Kidney glomerular epithelial cell (primary cell): ENCODE results near the gene TSHZ3.

Source experiments
- DNase-seq: peaks from one replicate; lab custom pipeline; 2025; lab: John Stamatoyannopoulos, UW

The TSHZ3 gene

DNA sequence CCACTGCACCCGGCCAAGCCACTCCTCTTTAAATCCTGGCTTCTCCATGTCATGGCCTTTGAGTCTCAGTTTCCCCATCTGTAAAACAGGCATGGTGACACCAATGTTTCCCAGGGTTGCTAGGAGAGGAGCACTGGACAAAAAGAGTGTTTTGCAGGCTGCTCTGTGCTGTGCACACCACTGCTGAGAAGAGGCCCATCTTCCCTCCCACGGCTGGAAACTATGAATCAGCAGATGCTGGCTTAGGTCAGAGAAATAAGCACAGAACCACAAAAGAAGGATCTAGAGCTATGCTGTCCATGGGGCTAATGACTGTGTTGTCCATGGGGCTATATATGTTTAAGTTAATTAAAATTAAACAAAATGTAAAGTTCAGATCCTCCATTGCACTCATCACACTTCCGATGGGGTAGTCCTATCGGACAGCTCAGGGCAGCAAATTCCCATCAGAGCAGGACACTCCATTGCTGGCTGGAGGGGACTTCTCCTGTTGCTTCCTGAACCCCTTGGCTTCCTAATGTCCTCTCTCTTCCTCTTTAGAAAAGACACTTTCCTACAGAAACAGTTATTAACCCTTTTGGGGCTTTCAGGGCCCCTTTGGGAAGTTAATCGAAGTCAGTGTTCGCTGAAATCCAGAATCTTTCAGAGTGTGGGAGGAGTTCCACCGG lies 37.1 kb downstream of the TSHZ3 start:
- peak; percentile 22 for DNase-seq

DNA sequence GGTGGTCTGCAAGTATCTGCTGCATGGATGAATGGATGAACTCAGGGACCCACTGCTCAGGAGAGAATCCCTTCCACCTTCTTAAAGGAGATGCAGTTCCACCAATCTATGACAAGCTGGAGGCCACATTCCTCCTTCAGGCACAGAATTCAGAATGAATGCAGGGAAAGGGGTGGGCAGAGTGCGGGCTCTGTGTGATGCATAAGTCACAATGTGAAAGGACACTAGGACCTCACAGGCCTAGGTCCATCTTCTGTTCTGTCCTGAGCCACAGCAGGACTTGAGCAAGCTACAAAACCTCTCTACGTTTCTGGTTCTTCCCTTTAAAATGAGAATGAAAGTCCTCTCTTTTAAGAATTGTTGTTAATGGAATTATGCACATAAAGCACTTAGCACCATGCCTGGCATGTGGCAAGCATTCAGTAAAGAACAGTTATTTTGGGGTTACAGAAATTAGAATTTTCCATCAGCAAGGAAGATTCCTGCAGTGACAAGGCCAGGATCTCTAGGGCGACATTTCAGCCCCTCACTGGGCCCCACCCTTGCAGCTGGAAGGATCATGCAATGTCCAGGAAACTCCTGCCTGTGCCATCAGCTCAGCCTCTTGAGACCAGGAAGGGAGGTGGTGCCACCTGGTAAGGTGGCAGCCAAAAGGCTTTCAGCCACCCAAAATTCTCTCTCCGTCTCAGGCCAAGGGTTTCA lies 38.7 kb downstream of the TSHZ3 start:
- DNase-seq: no peak

DNA sequence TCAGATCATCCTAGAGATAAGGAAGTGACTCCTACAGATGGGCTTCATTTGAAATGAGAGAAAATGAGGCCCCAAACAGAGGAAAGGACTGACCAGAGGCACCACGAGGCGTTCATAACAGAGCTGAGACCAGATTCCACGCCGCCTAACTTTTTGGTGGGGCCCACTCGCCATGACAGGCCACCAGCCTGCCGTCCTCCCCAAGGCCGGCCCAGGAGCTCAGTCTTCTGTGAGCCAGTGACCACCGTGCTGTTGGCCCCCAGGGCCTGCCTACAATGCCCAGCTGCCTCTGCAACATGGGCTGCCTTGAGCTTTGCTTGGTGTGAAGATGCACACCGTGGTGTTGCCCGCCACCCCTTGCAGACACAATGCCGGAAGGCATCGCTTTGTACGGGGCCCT lies 40.5 kb downstream of the TSHZ3 start:
- DNase-seq: no peak

DNA sequence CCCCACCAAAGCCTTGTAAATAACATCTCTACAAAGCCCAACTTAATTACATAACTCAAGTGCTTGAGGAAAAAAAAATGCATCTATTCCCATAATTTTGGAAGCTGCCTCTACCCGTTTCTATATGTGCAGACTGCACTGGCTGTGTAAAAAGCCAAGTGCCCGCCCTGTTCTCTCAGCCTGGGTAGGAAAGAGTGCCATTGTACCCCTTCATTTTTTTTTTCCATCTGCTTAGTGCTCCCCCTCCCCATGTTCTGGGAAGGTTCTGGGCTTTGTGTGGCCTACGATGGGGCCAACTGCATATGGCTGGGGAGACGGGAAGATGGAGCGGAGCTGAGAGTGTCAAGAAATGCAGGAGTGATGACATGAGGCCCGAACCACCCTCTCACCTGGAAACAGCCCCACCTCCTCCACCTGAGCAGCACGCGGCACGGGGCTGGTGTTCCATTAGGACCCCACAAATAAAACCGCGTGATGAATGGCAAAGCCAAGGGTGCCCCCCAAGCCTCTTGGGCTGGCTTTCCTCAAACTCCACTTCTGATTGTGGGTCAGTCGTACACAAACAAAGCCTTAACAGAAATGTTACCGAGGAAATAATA lies 42.1 kb downstream of the TSHZ3 start:
- DNase-seq: no peak

DNA sequence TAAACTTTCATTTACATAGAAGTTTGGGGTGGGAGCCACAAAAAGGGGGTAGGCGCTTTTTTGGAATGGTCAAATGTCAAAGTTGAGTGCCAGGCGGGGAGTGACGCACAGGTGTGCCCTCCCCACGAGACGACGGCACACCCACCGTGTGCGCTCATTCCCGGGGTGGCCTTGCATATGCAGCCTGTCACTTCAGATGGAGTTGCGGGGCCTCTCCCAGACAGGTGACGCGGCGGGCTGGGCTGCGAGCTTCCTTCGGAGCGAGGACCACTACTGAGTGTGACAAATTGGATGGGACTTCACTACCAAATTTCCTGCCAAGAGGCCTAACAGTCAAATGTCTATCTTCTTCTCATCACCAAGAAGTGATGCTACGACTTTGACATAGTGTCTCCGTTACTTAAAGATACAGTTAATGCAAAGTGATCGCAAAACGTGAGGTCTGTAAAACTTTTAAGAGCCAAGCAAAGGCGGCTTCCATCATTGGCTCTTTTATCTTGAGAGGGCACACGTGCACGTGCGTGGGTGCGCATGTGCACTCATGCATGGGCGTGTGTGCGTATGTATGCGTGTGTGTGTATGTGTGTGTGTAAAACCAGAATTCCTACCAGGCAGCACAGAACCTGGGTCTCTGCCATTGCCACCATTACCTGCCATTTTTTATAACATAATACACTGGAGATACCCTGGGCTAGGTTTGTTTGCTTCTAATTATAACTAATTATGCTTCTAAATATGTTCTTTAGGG lies 43.1 kb downstream of the TSHZ3 start:
- DNase-seq: no peak

DNA sequence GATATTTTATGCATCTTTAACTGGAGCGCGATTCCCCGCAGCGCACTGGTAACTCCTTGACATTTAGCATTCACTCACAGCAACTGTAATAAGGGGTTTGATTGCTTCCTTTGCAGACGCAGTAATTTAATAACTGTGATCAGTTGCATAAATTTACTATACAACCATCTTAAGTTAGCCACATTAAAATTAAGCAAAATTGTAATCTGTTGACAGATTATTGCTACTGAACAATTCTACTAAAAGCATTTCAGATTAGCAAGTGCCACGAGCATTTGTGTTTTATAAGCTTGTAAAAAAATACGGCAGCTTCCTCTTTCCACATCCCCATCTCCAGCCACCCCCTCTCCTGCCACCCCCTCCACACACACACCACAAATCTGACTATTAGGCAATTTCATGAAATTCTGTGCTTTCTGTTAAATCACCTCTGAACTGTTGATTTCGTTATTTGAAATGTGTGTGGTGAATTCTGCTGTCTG lies 44.4 kb downstream of the TSHZ3 start:
- no peak for DNase-seq

DNA sequence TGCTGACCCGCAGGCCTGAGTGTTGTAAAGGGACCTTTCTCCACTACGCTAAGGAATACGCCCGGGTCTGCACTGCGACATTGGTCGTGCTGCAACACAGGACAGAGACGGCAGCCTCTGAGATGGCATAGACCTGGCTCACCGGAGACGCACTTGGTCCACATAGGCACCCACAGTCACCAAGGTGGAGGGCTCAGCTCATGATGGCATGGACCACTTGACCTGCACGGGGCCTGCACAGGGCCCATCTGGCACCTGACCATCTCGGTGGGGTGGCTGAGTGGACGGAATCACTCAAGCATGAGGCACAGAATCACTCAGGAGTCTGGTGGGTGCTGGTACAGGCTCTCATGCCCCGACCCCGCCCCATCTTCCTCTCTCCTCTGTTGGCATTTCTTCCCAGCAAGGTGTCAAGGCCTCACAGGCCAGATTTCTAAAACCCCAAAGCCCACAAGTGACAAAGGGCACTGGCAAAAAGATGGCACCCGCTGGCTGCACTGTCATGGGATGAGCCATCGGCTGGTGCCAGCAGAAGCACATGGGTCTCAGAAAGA lies 45.9 kb downstream of the TSHZ3 start:
- no peak for DNase-seq

DNA sequence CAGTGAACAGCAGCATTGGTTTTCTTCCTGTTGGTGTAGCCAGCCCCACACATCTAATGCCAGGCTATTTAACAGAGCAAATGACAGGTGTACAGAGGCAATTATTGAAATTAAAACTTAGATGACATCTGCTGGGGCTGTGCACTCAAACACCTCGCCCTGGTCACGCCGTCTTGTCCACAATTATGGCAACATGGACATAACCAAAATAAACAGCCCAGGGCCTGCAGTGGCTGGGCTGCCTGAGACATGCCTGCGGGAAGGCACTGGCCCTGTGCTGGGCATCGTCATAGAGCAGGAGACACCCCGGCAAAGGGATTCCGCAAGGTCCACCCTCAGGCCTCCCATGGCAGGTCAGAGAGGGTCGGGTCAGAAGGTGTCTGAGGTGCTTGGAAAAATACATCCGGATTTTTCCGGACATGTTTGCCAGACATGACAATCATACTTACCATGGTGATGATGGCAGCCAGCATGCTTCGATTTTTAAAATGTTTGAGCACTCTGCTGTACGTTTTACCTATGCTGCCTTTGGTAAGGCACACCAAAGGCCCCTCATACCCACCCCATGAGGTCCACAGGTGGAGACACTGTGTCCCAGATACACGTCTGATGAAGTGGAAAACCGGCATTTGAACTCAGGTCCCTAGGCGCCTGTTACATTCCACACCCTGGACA lies 47.8 kb downstream of the TSHZ3 start:
- DNase-seq: no peak

DNA sequence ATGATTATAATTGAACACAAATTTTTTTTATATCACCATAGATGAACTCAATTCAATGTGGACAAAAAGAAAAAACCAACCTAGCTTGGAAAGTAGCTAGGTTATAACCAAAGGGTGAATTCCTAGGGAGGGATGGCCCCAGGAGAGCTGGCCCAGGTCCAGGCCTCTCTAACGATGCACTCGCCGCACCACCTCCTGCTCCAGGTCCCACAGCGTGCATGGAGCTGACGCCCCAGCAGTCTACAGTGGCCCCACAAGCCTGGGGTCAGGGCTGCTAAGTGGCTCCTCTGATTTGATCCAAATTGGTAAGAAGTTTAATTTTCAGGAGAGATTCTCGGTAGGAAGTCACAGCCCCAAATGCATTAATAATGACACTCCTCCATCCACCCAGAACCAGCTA lies 48.8 kb downstream of the TSHZ3 start:
- no peak for DNase-seq

DNA sequence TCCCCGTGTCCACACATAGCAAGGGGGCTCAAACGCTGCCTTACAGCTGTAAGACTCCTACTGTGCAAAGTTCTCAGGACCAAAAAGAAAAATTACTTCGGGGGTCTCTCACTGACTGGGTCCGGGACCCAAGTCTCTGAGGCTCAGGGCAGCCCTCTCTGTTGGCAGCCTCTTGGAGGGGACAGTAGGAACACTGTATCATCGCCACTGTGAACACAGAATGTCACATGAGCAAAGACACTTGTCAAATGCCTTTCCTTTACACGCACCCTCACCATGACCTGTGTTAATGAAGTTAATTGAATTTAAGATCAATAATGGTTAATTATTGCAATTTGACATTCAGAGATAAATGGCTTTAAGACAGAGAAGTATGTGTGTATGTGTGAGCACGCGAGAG lies 49.6 kb downstream of the TSHZ3 start:
- no peak for DNase-seq

DNA sequence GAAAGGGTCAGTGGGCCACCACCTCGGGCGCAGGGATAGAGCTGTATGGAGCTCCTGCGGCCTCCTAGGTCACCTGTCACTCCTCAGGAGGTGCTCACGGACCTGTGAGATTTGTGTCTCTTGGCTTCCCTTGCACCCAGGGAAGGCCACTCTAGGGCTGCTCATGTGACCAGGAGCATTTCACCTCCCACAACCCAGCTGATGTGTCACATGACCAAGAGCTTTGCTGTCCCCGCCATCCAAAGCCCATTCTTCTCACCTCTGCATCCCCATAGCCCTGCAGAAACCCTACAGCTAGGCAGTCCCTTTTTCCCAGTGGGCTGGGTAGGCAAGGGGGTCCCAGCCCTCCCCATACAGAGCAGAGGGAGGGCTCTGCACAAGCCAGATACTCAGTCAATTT lies 51.2 kb downstream of the TSHZ3 start:
- no peak for DNase-seq

DNA sequence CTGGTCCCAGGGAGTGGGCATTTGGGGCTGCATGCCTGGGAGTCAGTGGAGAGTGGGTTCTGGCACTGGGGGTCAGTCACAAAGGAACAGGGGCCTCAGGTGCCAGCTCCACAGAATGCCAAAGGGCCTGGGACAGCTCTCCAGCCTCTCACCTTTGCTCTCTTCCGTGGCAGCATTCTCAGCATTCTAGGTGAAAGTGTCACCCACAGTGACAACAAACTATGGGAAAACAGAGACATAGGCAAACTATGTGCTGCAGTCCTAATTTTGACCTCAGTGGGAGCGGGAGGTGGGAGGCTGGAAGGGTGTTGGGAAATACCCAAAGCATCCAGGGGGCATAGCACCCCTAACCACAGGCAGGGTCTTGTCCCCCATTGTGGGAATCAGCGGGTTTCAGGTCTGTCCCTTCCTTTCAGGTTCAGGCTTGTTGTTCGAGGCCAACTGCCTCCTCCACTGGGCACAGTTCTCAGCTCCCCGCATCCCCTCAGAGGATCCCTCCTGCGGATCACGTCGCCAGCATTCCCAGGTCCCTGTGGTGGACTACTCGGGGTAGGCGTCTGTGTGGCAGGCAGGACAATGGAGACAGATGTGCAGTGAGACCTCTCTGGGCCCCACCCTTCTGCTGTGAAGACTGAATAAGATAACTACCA lies 52.4 kb downstream of the TSHZ3 start:
- no peak for DNase-seq

DNA sequence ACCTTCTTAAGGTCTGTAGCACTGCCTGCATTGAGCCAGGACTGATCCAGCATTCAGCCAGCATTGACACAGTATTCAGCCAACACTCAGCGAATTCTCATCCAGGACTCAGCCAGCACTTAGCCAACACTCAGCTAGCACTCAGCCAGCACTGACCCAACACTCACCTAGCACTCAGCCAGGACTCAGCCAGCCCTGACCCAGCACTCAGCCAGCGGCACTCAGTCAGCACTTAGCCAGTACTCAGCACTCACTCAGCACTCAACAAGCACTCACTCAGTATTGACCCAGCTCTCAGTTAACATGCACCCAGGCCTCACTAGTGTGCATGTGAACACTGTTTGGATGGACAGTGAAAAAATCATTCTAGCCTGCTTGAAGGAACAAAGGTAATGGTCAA lies 55.0 kb downstream of the TSHZ3 start:
- DNase-seq: no peak

DNA sequence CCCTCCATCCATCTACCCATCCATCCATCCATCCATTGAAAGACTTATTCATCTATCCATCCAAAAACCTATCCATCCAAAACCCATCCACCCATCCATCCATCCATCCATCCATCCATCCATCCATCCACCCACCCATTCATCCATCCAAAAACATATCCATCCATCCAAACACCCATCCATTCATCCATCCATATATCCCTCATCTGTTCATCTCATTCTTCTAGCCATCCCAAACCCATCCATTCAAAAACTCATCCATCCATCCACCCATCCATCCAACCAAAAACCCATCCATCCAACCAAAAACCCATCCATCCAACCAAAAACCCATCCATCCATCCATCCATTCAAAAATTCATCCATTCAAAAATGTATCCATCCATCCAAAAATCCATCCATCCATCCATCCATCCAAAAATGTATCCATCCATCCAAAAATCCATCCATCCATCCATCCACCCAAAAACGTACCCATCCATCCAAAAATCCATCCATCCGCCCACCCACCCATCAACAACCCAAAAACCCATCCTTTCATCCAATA lies 56.5 kb downstream of the TSHZ3 start:
- DNase-seq: no peak

DNA sequence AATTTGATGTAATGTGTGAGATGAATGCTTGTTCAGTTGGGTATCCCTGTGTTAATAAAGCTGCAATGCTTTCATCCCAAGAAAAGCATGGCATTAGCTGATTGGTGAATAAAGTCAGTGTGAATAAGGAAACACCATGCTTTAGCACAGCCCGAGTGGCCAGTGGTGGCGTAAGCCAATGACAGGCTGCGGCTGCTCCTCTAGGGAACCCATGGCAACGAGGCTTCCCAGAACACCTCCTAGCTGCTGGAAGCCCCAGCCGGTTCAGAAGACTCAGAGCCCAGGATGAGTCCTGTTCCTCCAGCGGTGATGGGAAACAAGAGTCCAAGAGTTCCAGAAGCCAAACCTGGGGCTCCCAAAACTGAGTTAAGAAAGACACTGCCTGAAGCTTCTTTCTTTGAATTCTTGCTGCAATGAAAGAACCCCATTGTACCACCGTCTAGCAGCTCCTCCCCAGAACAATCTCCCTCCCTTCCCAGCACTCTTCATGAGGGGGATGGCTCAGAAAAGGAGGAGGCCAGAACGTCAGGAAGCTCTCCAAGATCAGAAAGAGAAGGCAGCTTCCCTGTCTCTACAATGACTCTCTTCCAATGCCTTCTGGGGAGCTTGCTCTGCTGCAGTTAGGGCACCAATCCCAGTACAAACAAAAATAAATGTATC lies 58.2 kb downstream of the TSHZ3 start:
- no peak for DNase-seq

DNA sequence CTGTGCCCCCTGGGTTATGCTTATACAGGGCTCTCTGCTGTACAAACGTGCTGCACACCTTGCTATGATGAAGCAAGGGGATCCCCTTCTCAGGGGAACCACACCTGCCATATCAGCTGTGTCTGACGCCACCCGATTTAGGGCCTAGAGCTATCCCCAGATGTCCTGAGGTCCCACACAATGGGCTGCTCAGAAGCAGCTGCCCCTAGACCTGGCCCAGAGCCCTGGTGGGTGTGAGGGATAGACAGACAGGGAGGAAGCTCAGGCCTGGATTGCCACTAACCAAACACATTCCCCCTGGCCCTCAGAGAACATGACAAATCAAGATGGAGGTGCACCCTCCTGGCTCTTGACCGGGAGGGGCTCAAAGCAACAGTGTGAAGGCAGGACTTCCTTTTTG lies 59.3 kb downstream of the TSHZ3 start:
- no peak for DNase-seq

DNA sequence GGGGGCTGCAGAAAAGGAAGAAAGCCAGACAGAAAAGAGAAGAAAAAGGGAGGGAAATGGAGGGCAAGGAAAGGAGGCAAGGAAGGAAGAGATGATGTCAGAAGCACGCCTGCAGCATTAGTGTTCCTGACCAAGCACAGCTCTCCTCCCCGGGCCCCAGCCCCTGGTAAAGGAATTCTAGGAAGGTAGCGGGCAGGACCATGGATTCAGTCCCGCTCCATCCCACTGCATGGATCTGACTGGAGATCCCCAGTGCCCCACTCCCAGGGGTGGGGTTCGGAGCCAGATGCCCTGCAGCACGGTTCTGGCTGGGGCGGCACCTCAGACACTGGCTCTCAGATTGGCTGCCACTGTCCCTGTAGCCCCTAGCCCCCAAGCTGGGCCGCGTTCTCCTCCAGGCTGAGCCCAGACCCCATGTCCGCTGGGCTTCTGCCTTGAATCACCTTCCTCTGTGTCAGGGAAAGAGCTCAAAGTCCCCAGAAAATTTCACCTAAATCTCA lies 59.8 kb downstream of the TSHZ3 start:
- DNase-seq: no peak

DNA sequence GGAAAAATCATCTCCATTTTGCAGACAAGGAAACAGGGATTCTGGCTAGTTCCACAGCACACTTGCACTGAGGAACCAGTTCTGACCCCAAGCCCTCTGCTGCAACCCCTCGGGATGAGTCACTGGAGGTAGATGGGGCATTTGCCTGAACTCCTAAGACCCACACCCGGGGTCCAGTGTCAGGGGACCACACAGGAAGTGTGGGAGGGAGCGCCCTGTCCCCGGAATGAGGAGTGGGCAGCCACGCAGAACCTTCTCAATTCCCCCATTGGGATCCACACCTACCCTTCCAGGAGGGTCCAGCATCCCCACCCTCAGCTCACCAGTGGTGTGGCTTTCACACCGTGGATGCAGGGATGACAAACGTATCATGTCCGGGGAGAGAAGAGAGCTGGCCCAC lies 62.7 kb downstream of the TSHZ3 start:
- no peak for DNase-seq

DNA sequence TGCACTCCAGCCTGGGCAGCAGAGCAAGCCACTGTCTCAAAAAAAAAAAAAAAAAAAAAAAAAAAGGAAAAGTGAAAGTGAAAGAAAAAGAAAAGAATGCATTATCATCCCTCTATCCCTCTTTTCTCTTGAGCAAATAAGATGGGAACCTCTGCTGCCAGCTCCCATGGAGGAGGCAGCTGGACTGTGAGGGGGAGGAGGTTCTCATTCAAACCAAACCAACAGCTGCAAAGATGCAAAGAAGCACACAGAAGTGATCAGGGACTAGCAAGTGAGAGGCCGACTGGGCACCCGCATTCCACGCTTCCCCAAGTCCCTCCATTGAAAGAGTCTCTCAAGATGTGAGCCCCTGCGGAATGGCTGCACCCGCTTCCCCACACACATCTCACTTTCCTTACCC lies 63.5 kb downstream of the TSHZ3 start:
- DNase-seq: peak; percentile 14

DNA sequence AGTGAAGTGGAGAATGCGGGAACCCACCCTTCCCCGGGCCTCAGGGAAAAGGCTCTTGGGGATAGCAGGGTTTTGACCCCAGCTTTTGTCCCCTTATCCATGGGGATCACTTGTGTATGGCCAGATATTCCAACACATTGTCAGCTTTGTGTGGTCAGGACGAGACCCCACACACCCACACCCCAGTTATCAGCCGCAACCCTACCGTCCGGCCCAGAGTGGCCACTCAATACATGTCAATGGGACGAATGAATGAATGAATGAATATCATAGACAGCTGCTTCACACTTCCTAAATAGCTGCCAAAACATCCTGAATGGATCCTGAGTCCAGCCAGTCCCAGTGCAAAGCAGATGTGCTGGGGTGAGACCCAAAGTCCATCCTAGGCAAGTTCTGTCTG lies 64.6 kb downstream of the TSHZ3 start:
- no peak for DNase-seq
